Retina (tissue), 1 donor: ENCODE measurements around the gene HOXC12.

Experiments
- DNase-seq: peaks from one replicate; pipeline ENCODE4 v3.0.0-alpha.2; 2016

The HOXC12 gene

DNA sequence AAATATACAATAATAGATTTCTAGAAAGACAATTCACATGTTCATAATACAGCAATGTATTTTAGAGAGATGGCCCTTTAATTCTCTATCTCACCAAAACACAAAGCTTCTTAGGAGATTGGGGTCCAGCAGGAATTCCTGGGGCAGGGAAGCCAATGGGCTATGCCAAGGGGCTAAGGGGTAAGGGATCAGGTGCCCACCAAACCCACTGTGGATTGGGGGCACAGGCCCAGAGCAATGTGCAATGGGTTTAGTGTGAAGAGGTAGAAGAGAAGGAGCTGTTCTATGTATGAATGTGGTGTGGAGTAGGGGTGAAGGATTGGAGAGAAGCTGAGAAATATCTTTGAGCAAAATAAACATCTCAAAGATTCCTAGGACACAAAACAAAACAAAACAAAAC lies 13.5 kb upstream of the HOXC12 start:
- no peak for DNase-seq

DNA sequence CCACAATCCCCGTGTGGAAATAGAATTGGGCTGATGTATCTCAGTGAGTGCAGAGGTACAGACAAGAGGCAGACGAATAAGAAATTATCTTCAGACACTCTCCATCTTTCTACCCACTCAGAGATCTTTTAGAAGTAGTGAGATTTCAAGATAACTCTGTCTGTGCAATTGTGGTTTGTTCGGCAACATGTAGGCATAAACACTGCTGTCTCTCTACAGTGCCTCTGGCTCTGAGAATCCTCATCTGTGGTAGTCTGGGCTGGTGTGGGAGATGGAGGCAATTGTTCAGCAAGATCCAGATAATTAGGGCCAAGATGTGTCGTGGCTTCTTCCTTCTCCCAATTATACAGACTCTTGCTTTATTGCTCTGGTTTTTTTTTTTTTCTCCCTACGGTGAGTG lies 13.0 kb upstream of the HOXC12 start:
- DNase-seq = no peak

DNA sequence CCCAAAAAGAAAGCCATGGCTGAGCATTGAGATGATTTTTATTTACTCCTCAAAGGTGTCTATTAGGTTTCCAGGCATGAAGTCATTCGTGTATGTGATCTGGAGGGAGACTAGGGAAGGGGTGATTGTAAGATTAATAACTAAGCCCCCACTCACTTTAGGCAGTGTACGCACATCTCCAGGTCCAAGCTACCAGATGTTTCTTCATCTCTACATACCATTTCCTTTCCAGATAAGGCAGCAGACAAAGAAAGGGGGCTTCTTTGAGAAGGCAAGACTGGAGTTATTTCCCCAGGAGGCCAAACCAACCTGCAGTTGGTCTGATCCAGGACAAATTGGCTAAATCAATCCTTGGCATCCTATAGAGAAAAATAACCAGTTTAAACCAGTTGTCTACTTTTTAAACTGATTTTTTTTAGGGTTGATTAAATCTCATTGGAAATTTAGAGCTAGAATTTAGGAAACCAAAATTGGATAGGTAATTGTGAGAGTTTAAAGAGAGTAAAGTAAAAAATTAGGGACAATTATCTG lies 12.2 kb upstream of the HOXC12 start:
- no peak for DNase-seq

DNA sequence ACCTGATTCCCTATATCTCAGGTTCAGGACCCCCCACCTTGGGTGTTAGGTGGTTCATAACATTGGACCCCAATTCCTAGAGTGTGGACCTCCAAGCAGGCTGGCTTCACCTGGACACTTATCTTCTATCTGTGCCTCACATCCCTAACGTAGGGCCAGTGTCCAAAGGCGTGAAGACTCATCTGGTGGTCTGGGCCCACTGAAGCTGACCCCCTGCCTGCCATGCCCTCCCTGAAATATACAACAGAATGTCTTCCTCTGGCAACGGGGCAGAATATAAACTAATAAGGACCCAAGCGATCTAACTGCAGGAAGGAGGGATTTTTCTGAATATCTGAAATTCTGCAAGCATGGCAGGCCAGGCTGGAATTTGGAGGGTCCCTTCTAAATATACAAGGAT lies 10.5 kb upstream of the HOXC12 start:
- no peak for DNase-seq

DNA sequence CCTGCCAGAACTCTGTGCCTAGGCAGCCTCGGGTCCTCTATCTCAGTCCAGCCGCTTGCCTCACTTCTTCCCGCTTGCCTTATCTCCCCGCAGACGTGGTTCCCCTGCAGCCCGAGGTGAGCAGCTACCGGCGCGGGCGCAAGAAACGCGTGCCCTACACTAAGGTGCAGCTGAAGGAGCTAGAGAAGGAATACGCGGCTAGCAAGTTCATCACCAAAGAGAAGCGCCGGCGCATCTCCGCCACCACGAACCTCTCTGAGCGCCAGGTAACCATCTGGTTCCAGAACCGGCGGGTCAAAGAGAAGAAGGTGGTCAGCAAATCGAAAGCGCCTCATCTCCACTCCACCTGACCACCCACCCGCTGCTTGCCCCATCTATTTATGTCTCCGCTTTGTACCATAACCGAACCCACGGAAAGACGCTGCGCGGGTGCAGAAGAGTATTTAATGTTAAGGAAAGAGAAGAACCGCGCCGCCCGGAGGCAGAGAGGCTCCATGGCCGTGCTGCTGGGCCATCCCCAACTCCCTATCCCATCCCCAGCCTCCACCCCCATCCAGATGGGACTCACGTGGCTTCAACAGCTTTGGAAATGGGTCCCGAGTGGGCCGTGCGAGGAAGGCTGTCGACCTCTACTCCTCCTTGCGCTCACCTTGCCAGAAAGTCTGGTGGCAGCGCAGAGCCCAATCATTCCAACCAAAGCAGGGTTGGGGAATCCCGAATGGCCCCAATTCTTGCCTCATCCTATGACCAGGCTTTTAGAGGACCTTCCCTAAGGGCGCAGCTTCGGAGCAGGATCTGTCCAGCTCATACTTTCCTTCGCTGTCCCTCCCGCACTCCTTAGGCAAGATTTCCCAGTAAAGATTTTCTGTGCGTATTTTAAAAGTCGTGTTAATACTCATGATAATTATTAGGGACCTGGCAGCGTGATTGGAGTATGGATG lies 9.5 kb upstream of the HOXC12 start:
- DNase-seq = no peak

DNA sequence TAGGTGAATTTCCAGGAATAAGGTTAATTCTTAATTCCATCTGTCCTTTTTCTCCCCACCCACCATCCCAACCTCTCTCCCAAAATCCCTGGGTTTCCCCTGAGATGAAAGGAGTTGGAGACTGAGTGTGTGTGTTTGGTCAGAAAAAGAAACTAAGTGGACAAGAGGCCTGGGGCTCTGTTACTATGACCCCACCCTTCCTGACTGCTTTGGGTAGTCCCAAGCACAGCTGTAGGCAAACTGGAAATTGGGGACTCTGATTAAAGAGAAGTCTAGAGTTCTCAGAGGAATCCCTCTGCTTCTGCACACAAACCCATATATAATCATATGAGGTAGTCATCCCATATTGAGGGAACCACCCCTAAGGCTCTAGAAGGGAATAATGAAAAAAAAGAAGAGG lies 7.0 kb upstream of the HOXC12 start:
- DNase-seq = no peak

DNA sequence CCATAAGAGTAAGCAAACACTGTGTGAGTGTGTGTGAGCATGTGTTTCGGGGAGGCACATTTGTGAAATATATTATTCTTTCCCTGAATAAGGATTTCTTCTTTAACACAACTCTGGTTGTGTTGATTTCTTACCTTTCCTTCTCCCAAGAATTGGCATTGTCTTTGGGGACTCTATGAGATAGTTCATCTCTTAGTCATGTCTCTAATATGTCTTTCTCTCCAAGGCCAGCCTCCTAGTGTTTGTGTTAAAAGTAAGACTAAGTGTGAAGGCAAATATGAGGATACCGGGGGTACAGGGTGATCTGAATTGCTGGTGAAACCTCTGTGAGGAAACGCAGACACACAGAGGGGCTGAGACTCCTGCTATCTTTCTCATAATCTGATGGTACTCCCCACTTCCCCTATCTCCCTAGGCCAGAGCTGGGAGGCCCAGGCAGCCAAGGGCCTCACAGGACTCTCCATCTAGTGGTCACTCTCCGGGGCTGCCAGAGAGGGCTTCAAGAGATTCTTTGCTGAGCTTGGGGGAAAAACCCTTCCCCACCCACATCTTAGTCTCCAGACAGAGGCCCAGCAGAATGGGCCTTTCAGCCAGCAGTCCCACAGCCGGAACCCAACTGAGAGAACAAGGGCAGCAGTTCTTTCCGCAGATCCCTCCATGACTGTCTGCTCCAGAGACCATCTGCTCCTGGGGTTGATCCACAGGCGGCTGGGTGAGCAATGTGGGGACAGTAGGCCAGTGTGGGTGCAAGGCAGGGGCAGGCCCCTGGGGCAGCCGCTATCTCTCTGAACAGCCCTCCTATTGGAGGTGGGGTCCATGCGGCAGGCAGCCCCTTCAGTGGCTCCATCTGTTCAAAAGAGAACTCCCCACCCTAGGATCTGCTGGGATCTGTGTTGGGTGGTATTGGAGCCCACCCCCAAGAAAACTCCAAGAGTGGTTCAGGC lies 5.8 kb upstream of the HOXC12 start:
- DNase-seq = no peak

DNA sequence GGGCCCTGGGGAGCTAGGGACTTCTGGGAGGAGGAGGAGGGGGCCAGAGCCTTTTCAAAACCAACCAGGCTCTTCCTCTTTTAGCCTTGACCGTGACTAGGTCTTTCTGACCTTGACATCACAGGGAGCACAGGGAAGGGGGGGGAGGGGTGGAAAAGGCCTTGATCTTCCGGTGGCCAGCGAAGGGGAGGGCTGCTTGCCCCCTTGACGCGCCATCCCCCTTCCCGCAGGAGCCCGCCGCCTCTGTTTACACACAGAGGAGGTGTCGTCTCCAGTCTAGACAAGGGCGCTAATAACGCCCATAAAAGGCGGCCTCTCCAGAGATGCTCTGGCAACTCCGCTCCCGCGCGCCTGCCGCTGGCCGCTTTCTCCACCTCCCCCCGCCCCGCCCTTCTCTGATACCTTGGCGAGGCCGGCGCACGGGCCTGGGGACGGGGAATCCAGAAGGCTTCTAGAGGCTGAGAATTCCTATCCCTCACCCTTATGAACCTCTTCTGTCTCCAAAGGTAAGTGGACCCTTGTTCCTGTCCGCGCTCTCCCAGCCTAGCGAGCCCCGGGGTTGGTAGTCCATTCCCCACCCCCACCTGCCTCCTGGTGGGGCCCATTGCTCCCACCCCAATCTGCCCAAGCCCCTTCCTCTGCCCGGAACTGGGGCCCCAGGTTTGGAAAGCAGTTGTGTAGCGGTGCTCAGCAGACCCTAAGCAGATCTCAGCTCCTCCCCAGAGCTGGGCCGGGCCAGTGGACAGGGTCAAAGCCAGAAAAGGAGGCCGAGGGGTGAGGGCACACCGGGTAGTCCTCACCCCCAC lies 4.9 kb upstream of the HOXC12 start:
- DNase-seq = no peak

DNA sequence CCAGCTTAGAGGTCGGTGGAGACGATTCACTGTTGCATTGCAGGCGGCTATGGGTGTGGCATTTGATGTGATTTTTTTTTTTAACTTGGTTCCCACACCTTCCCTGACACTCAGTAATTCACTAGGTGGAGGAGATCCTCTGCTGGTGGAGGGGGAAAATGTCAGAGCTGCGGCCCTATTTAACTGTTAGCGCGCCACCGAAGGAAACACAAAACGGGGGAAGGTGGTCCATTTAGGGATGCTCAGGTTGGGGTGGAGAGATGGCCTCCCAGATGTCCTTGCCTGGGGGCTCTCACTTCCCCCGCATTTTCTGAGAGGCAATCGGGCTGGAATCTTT lies 4.3 kb upstream of the HOXC12 start:
- no peak for DNase-seq

DNA sequence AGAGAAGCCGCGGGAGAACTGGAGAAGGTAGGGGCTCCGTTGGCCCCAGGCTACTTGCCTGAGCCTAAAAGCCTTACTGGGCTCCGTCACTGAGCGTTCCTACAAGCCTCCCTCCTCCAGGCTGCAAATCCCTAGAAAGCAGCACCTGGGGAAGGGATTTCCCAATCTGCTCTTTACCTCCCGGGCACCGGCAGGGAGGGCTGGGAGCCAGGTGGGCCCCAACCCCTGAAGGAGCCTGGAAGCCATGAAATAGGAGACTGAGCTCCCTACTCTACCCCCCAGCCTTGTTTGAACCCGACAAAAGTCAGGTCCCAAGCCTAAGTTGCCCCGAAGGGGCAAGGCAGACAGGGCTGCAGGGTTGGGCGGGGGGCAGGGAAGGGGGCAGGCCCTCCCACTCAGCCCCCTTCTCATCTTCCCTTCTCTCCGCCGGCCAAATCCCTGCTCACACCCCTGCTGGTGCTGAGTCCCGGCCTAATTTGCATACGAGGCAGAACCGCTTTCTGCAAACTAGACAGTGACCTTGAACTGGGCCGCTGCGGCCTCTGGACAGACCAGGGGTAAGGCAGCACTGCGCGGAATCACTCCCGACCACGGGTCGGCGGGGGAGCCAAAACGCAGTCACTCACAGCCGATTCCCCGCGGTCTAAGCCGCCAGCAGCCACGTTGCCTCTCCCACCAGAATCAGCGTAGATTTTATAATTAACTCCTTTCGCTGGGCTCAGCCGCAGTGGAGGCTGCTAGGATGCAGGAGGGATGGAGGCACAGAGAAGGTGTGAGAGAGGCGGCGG lies 3.7 kb upstream of the HOXC12 start:
- DNase-seq = no peak

DNA sequence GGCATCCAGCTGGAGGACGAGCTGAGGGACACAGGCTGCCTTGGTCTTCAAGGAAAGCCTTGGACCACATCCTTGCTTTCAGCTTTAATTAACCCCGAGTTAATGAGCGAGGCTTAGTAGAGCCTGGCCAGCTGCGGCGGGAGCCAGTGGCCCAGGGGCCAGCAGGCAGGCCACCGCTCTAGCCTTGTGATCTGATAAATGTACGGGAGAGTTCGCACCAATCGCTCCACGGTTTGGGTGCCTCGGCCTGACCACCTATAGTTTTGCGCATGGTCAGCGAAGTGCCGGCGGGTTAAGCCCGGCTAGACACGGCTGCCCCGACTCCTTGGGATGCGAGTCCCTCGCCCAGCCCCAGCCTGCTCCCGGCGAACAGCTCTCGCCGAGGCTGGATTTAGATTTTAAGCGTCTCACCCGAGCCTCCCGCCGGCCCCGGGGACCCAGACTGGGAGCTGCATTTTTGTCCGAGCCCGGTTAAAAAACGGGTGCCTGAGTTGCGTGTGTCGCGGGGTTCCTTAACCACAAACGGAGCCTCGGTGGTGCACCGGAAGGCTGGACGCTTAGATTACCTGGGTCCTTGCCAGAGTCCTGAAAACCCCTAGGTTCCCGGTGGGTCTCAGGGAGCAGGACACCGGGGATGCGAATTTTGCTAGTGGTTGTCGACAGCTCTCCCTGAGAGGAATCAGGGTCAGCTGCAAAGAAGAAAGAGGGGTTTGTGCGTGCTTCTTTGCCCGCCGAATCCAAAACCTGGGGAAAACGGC lies 2.9 kb upstream of the HOXC12 start:
- DNase-seq = no peak

DNA sequence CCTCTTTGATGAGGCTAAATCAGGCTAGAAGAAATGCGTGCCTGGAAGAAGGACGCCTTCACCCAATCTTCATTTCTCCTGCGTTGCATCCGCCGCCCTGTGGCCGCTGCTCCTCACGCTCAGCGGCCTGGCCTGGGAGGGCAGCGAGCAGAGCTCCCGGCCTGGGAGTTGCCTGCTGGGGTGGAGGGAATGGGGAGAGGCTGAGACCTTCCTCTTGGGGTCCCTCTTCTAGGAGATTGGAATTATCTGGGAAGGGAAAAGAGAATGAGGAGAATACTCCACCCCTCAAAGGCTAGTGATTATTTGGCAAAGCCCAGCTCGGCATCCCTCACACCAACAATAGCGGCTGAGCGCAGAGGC lies 2.4 kb upstream of the HOXC12 start:
- peak; percentile 75 for DNase-seq

DNA sequence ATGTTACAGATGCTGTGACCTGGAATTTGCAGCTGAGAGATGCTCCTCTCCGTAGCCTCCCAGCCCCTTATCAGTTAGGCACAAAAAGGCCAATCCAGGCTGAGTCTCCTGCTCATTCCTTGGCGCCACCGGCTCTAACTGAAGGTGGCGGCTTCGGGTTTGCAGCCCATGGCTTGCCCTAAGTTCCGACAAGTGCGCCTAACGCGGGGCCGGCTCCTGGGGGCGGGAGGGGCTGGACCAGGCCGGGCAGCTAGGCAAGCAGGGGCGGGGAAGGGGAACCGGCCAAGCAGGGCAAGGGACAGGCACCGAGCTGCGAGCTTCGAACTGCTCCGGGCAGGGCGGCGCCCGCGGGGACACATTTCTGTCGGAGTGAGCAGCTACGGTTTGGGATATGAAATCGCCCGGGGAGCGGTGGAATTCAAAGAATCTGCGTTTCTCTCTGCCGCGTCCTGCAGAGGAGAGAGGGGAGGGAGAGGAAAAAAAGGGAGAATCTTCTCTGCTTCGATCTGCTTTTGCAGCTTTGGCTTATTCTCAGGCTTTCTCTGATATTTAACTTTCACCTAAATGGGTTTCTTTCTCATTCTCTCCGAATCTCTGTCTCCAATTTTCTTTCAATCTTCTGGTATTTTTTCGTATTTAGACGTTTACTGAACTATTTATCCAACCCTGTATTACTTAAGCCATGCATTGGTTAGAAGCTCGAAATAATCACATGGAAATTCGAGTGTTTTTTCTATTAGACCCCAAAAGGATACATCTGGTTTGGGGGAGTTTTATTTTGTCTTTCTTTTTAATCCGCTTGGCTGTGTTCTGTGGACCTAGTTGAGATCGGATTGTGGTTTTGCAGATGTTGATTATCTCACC lies 1.6 kb upstream of the HOXC12 start:
- DNase-seq = no peak

DNA sequence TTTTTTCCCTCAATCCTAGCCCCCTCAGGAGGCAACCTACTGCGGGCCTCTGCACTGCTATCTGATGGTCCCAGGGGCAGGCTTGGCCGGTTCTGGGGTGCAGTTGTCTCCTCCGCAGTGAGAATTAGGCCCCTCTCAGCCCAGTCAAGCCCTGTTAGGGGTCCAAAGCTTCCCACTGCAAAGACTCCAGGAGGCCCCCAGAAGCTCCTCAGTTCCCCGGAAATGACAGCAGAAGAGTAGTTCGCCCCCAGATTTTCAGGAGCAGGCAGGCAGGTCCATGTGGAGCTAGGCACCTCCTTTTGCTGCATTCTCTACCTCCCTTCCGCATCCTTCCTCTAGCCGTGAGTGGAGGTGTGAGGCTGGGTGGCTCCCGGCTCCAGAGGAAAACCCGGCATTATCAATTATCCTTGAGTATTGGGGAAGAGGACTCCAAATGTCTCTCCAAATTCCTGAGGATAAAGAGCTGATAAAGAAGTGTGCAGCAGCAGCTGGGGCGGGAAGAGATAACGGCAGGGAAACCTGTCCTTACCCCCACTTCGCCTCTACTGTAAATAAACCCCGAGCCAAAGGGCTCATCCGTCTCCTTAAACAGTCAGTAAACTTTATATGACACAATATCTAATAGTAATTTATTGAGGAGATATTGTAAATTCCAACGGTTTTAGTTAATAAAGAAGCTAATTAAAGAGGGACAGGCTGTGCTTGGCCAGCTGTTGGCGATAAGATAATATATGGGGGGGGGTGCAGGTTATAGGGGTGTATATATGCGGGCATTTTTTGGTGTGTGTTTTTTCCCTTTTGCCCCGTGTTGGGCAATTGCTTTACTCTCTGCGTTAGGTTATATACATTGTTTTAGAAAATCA lies 641 bp upstream of the HOXC12 start:
- DNase-seq = no peak

DNA sequence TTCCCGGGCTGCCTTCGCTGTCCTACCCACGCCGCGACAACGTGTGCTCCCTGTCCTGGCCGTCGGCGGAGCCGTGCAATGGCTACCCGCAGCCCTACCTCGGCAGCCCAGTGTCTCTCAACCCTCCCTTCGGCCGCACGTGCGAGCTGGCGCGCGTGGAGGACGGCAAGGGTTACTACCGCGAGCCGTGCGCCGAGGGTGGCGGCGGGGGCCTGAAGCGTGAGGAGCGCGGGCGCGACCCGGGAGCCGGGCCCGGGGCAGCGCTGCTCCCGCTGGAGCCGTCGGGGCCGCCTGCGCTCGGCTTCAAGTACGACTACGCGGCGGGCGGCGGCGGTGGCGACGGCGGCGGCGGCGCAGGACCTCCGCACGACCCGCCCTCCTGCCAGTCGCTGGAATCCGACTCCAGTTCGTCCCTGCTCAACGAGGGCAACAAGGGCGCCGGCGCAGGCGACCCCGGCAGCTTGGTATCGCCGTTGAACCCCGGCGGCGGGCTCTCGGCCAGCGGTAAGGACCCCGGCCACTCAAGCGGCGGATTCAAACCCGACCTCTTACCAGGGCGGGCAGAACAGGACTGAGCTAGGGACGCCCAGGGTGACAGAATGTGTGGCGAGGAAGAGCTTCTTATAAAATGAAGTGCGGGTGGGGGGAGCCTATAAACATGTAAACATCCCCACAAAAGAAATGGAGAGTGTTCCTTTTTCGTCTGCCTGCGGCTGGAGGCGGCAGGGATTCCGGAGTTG lies 503 bp downstream of the HOXC12 start:
- no peak for DNase-seq

DNA sequence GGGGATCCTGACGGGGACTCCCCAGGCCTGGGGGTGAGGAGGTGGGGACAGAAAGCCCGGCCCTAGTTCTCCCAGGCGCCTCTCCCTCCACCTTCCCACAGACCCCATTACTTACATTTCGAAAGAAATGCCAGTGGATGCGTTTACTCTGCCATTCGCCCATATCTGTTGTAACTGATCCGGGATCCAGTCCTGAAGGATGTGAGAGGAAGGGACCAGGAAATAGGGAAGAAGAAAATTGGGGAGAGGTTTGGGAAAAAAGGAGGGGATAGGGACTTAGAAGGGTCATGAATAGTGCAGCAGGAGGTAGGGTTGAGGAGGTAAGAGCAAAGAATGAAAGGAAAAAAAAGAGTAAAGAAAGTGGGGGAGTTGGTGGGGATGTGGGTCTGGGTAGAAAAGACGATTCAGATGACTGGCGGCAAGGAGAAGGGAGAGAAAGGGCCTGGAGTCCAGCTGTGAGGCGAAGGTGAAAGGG lies 1.1 kb downstream of the HOXC12 start:
- DNase-seq = no peak

DNA sequence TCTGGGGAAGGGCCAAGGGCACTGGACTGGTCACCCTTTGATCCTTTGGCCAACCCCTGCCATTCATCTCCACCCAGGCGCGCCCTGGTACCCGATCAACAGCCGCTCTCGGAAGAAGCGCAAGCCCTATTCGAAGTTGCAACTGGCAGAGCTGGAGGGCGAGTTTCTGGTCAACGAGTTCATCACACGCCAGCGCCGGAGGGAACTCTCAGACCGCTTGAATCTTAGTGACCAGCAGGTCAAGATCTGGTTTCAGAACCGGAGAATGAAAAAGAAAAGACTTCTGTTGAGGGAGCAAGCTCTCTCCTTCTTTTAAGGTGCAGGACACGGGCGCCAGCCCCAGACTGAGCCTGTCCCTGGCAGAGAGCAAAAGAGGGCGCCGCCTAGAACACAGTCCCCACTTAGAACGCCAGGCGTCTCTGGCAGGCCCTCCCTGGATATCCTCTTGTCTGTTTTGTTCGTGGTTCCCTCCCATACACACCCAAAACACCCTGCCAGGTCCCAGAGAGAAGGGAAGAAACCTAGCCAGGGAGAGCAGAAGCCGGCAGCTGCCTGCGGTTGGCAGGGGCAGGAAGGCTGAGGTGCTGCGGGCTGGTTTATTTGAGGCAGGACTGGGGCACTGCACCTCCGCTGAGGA lies 1.7 kb downstream of the HOXC12 start:
- DNase-seq = no peak
